ENCODE data around the gene BEAN1.
"Not testable (repeated sequence)": the region's sequence is repeated elsewhere in the genome, so short reads cannot be mapped to it uniquely, and the experiment has no call there.

The BEAN1 gene

GRCh38 chr16:66442502-66443268 lies 15.6 kb downstream of the BEAN1 start:
- no peak for DNase-seq

GRCh38 chr16:66443269-66443652 lies 16.2 kb downstream of the BEAN1 start:
- DNase-seq = no peak

GRCh38 chr16:66444049-66444481 lies 17.0 kb downstream of the BEAN1 start:
- no peak for DNase-seq

- DNase-seq = no peak
Observed at GRCh38 chr16:66446737-66447136, 19.6 kb downstream of the BEAN1 start.

GRCh38 chr16:66447491-66447890 lies 20.4 kb downstream of the BEAN1 start:
- no peak for DNase-seq

- no peak for DNase-seq
Observed at GRCh38 chr16:66451548-66451947, 24.5 kb downstream of the BEAN1 start.

- DNase-seq = not testable (repeated sequence)
Observed at GRCh38 chr16:66453230-66453629, 26.1 kb downstream of the BEAN1 start.

GRCh38 chr16:66454751-66455150 lies 27.7 kb downstream of the BEAN1 start:
- no peak for DNase-seq

GRCh38 chr16:66455970-66456369 lies 28.9 kb downstream of the BEAN1 start:
- DNase-seq = no peak

GRCh38 chr16:66457888-66458287 lies 30.8 kb downstream of the BEAN1 start:
- peak in 1 of 2 experiments; percentile 33 for DNase-seq

GRCh38 chr16:66458292-66458691 lies 31.2 kb downstream of the BEAN1 start:
- DNase-seq = no peak

- no peak for DNase-seq
Observed at GRCh38 chr16:66458853-66459252, 31.8 kb downstream of the BEAN1 start.

GRCh38 chr16:66459878-66460277 lies 32.8 kb downstream of the BEAN1 start:
- no peak for DNase-seq

- DNase-seq = no peak
Observed at GRCh38 chr16:66460703-66461102, 33.6 kb downstream of the BEAN1 start.

- no peak for DNase-seq
Observed at GRCh38 chr16:66462912-66463311, 35.8 kb downstream of the BEAN1 start.

- DNase-seq = not testable (repeated sequence)
Observed at GRCh38 chr16:66465946-66466345, 38.9 kb downstream of the BEAN1 start.

- not testable (repeated sequence) for DNase-seq
Observed at GRCh38 chr16:66466636-66467035, 39.5 kb downstream of the BEAN1 start.

- no peak for DNase-seq
Observed at GRCh38 chr16:66467611-66468010, 40.5 kb downstream of the BEAN1 start.

- no peak for DNase-seq
Observed at GRCh38 chr16:66468321-66468965, 41.3 kb downstream of the BEAN1 start.

GRCh38 chr16:66469291-66469946 lies 42.3 kb downstream of the BEAN1 start:
- DNase-seq = no peak

GRCh38 chr16:66469947-66470546 lies 43.0 kb downstream of the BEAN1 start:
- DNase-seq = no peak

GRCh38 chr16:66470556-66470955 lies 43.5 kb downstream of the BEAN1 start:
- DNase-seq = no peak

GRCh38 chr16:66471264-66471663 lies 44.2 kb downstream of the BEAN1 start:
- no peak for DNase-seq

Measured in SW 1271 (cell line).